HCT116 (cell line): Measurements from ENCODE around the gene SACM1L. TPM values are rescaled to one million over a fixed set of nuclear protein-coding genes. Genes with fewer than 3 reads are reported as not detected.

Source experiments
- ATAC-seq: fragments of 200-7000 bp; cut with Tn5 transposase; 2 replicates; pipeline ENCODE4 v1.9.1; 2020; ENCODE audit warnings: mild to moderate bottlenecking, moderate library complexity
- BruUV-seq: library from RNA; stranded (reverse); fragments of 400-500 nt; replicated peaks from 2 replicates; lab custom pipeline; 2021; lab: Mats Ljungman, UMichigan
- CTCF ChIA-PET: fragments of 300-600 bp; sonication (Branson Sonifier 250); formaldehyde crosslinking; loops from one replicate; lab custom pipeline; 2021; ENCODE audit warnings: antibody characterized with exemption; lab: Charles Lee
- POLR2A ChIA-PET: fragments of 300-600, 350-600 bp; sonication (Branson Sonifier 250); formaldehyde crosslinking; loops from one replicate; lab custom pipeline; 2021; ENCODE audit warnings: antibody characterized with exemption; lab: Charles Lee
- RAD21 ChIA-PET, 2 experiments: fragments of 300-600 bp; sonication (Branson Sonifier 250); formaldehyde crosslinking; loops; one replicate each; lab custom pipeline; 2023; ENCODE audit warnings: low total read pairs in 2 of 2; ENCODE audit not compliant: uncharacterized antibody in 2 of 2, unreplicated experiment in 2 of 2, low non-redundant PET in 1 of 2; lab: Charles Lee
- DNase-seq: peaks from one replicate; pipeline ENCODE4 v3.0.0-alpha.2; 2010; ENCODE audit warnings: low read depth, low spot score
- H2AFZ ChIP-seq: fragments of 200-600 bp; shearing (Covaris generic), sonication (generic); 2 replicates; pipeline ENCODE4 v1.6.1; 2017; ENCODE audit warnings: low read depth, mixed run types, mixed read lengths, antibody characterized with exemption, low read length; ENCODE audit not compliant: poor library complexity, severe bottlenecking
- H3K27ac ChIP-seq: 2 replicates; pipeline ENCODE4 v1.5.1; 2012; ENCODE audit warnings: low read depth, low read length
- H3K27me3 ChIP-seq: fragments of 200-600 bp; sonication (generic); 2 replicates; pipeline ENCODE4 v1.6.1; 2016; ENCODE audit warnings: mixed run types, low read length, mixed read lengths; ENCODE audit not compliant: insufficient read depth
- H3K36me3 ChIP-seq, 2 experiments: fragments of 200-500 bp in 1 of 2; fragments of 200-600 bp in 1 of 2; sonication (Bioruptor generic) in 1 of 2; sonication (generic) in 1 of 2; 2 replicates each; pipeline versions ENCODE4 v1.5.1 to v1.6.1; 2014 to 2016; ENCODE audit warnings: low read length in 2 of 2, inconsistent platforms in 1 of 2, mixed read lengths in 1 of 2, mixed run types in 1 of 2; ENCODE audit not compliant: insufficient read depth in 2 of 2, control insufficient read depth in 1 of 2
- H3K4me1 ChIP-seq, 2 experiments: fragments of 200-600 bp in 1 of 2; sonication (generic) in 1 of 2; 2 replicates each; pipeline versions ENCODE4 v1.5.1 to v1.6.1; 2012 to 2017; ENCODE audit warnings: low read length in 2 of 2, inconsistent platforms in 1 of 2, mild to moderate bottlenecking in 1 of 2, mixed read lengths in 1 of 2, mixed run types in 1 of 2, moderate library complexity in 1 of 2; ENCODE audit not compliant: insufficient read depth in 2 of 2, control insufficient read depth in 1 of 2
- H3K4me2 ChIP-seq: fragments of 200-600 bp; sonication (generic); 2 replicates; pipeline ENCODE4 v1.6.1; 2017; ENCODE audit warnings: mixed run types, low read length, mixed read lengths
- H3K4me3 ChIP-seq, 2 experiments: fragments of 200-600 bp in 1 of 2; sonication (generic) in 1 of 2; replicated peaks in 1 of 2; 2 replicates each; pipeline ENCODE4 v1.5.1; 2011 to 2016; ENCODE audit warnings: low read length in 2 of 2, control low read depth in 1 of 2, low read depth in 1 of 2, mild to moderate bottlenecking in 1 of 2, mixed read lengths in 1 of 2, mixed run types in 1 of 2
- H3K79me2 ChIP-seq: fragments of 200-600 bp; sonication (generic); 2 replicates; pipeline ENCODE4 v1.6.1; 2017; ENCODE audit warnings: mild to moderate bottlenecking, mixed run types, low read length, moderate library complexity, mixed read lengths; ENCODE audit not compliant: insufficient read depth
- H3K9ac ChIP-seq: fragments of 200-600 bp; sonication (generic); 2 replicates; pipeline ENCODE4 v1.6.1; 2016; ENCODE audit warnings: low read length, mixed read lengths
- H3K9me2 ChIP-seq: fragments of 200-600 bp; sonication (generic), shearing (Covaris generic); 2 replicates; pipeline ENCODE4 v1.6.1; 2017; ENCODE audit warnings: mixed run types, mild to moderate bottlenecking, moderate library complexity; ENCODE audit not compliant: insufficient read depth
- H3K9me3 ChIP-seq, 2 experiments: fragments of 200-500 bp in 1 of 2; fragments of 200-600 bp in 1 of 2; sonication (Bioruptor generic) in 1 of 2; sonication (generic) in 1 of 2; 2 replicates each; pipeline ENCODE4 v1.6.1; 2014 to 2017; ENCODE audit warnings: low read length in 2 of 2, mixed read lengths in 2 of 2, inconsistent platforms in 1 of 2, low read depth in 1 of 2, mild to moderate bottlenecking in 1 of 2, mixed run types in 1 of 2, moderate library complexity in 1 of 2; ENCODE audit not compliant: control insufficient read depth in 1 of 2, insufficient read depth in 1 of 2
- H4K20me1 ChIP-seq: fragments of 200-600 bp; sonication (generic), shearing (Covaris generic); 2 replicates; pipeline ENCODE4 v1.6.1; 2017; ENCODE audit warnings: mixed run types, mild to moderate bottlenecking, moderate library complexity; ENCODE audit not compliant: insufficient read depth
- CEBPB ChIP-seq: IDR thresholded peaks from 2 replicates; pipeline ENCODE4 v1.6.1; 2012; ENCODE audit warnings: low read depth
- CTCF ChIP-seq, 3 experiments: fragments of 200-600 bp in 1 of 3; sonication (generic) in 1 of 3; IDR thresholded peaks in 2 of 3; conservative IDR thresholded peaks in 1 of 3; 2 replicates each; pipeline ENCODE4 v1.5.1; 2012 to 2017; ENCODE audit warnings: low read depth in 2 of 3, low read length in 2 of 3, antibody characterized with exemption in 1 of 3, borderline replicate concordance in 1 of 3, control low read depth in 1 of 3, mild to moderate bottlenecking in 1 of 3, mixed read lengths in 1 of 3, mixed run types in 1 of 3, moderate library complexity in 1 of 3; ENCODE audit not compliant: insufficient read depth in 1 of 3
- ELF1 ChIP-seq: IDR thresholded peaks from 2 replicates; pipeline ENCODE4 v1.6.1; 2012; ENCODE audit warnings: low read depth, borderline replicate concordance
- EZH2 ChIP-seq: fragments of 200-600 bp; sonication (generic); IDR thresholded peaks from 2 replicates; pipeline ENCODE4 v1.6.1; 2017; ENCODE audit warnings: antibody characterized with exemption, mixed run types
- EZH2phosphoT487 ChIP-seq: fragments of 200-600 bp; IDR thresholded peaks from 2 replicates; pipeline ENCODE4 v1.6.1; 2018; ENCODE audit warnings: antibody characterized with exemption, borderline replicate concordance
- FOSL1 ChIP-seq: IDR thresholded peaks from 2 replicates; pipeline ENCODE4 v1.6.1; 2012; ENCODE audit warnings: low read depth
- JUND ChIP-seq: IDR thresholded peaks from 2 replicates; pipeline ENCODE4 v1.6.1; 2012
- POLR2A ChIP-seq: IDR thresholded peaks from 2 replicates; pipeline ENCODE4 v1.7.0; 2011; ENCODE audit warnings: borderline replicate concordance; ENCODE audit not compliant: insufficient read depth, insufficient read length; ENCODE audit errors: extremely low read depth
- POLR2AphosphoS5 ChIP-seq: IDR thresholded peaks from 2 replicates; pipeline ENCODE4 v1.6.1; 2011; ENCODE audit warnings: mild to moderate bottlenecking, low read depth, low read length, moderate library complexity
- RAD21 ChIP-seq: IDR thresholded peaks from 2 replicates; pipeline ENCODE4 v1.6.1; 2012; ENCODE audit warnings: low read depth, mild to moderate bottlenecking
- SIN3A ChIP-seq: IDR thresholded peaks from 2 replicates; pipeline ENCODE4 v1.6.1; 2012; ENCODE audit warnings: low read depth
- SP1 ChIP-seq: IDR thresholded peaks from 2 replicates; pipeline ENCODE4 v1.6.1; 2012; ENCODE audit warnings: low read depth
- SRF ChIP-seq: IDR thresholded peaks from 2 replicates; pipeline ENCODE4 v1.6.1; 2012; ENCODE audit warnings: low read depth
- TCF7L2 ChIP-seq: IDR thresholded peaks from 2 replicates; pipeline ENCODE4 v1.7.0; 2011; ENCODE audit warnings: borderline replicate concordance, inconsistent platforms; ENCODE audit not compliant: insufficient read depth, insufficient read length; ENCODE audit errors: extremely low read depth
- ZFX ChIP-seq: fragments of 450-650 bp; IDR thresholded peaks from 2 replicates; pipeline ENCODE4 v1.6.1; 2017
- intact Hi-C: fragments of 100-400 bp; cut with micrococcal nuclease; formaldehyde crosslinking; loops from 2 replicates; pipeline ENCODE4 v1.10.0; 2022
- total RNA-seq: library from RNA; stranded (reverse); gene quantifications from one replicate; pipeline ENCODE4 v1.2.1, GENCODE V29; 2021; ENCODE audit not compliant: unreplicated experiment
- TF ChIP-seq, protein P1 (sequence below): IDR thresholded peaks from 2 replicates; pipeline ENCODE4 v1.6.1; 2012

Gene SACM1L
- total RNA-seq, 1 experiment from 2014 or later = 27.3 TPM

DNA sequence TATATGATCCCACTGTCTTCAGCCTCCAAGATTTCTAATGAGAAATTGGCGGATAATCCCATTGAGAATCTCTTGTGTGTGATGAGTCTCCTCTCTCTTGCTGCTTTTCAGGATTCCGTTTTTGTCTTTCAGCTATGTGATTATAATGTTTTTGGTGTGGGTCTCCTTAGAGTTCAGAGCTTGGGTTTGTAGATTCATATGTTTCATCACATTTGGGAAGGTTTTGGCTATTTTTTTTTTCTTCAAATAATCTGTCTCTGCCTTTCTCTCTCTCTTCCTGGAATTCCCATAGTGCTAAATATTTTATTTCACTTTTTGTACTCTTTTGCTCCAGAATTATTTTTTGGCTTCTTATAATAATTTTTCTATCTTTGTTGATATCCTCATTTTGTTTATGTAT, 40.4 kb downstream of the SACM1L start:
- no peaks in the 10 kb centered on the region for H3K27me3 ChIP-seq
- no TSS peak for BruUV-seq
- H3K4me1 ChIP-seq = no peaks in the 10 kb centered on the region
- CTCF ChIA-PET = no interaction called here
- H3K79me2 ChIP-seq = no peaks in the 10 kb centered on the region
- POLR2A ChIA-PET = no interaction called here
- no peak for DNase-seq
- H3K9me2 ChIP-seq = no peaks in the 10 kb centered on the region
- no peak overlapping the region for H3K27ac ChIP-seq
- no peak for ATAC-seq
- intact Hi-C loops = no loop called here
- no peaks in the 10 kb centered on the region for H3K9me3 ChIP-seq
- H3K9ac ChIP-seq = no peak overlapping the region
- no peak overlapping the region for H3K4me2 ChIP-seq
- H3K36me3 ChIP-seq = peaks cover 4 to 12% of the 10 kb centered on the region in 2 experiments; a peak in 3 of 4 replicates
- RAD21 ChIA-PET = no interaction called here
- no peak for TF ChIP-seq SRF
- TF ChIP-seq, protein P1, sequence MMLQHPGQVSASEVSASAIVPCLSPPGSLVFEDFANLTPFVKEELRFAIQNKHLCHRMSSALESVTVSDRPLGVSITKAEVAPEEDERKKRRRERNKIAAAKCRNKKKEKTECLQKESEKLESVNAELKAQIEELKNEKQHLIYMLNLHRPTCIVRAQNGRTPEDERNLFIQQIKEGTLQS = no peak
- no peak for TF ChIP-seq RAD21
- no peak for TF ChIP-seq SP1
- no peak for TF ChIP-seq ZFX
- TF ChIP-seq FOSL1 = no peak
- TF ChIP-seq POLR2AphosphoS5 = no peak
- TF ChIP-seq EZH2 = no peak
- TF ChIP-seq EZH2phosphoT487 = no peak
- no peak for TF ChIP-seq TCF7L2
- TF ChIP-seq ELF1 = no peak
- TF ChIP-seq CTCF (IDR thresholded peaks at IDR 0.05 in 2 of 3, conservative IDR thresholded peaks at IDR 0.05 in 1 of 3; ENCODE audit: borderline replicate concordance in 1 of 3, insufficient read depth in 1 of 3, low read depth in 2 of 3, low read length in 2 of 3) = no peak
- TF ChIP-seq SIN3A = no peak
- no peak for TF ChIP-seq JUND
- TF ChIP-seq POLR2A = no peak
- no peak for TF ChIP-seq CEBPB
- no peak overlapping the region for H3K4me3 ChIP-seq
- no peaks in the 10 kb centered on the region for H4K20me1 ChIP-seq
- H2AFZ ChIP-seq = no peak overlapping the region
